Fibroblast of the aortic adventitia (primary cell): Measurements from ENCODE around the gene ZNF654. TPM values are rescaled to one million over a fixed set of nuclear protein-coding genes. Genes with fewer than 3 reads are reported as not detected.

ENCODE experiments used
- DNase-seq: peaks from one replicate; pipeline ENCODE4 v3.0.0-alpha.2; 2010; ENCODE audit warnings: low read depth
- H3K4me3 ChIP-seq: 2 replicates; pipeline ENCODE4 v1.5.1; 2011; ENCODE audit warnings: low read depth, mild to moderate bottlenecking, control low read depth, low read length, moderate library complexity
- total RNA-seq: library from RNA; depleted of rRNA; stranded (reverse); fragments of >200 nt; gene quantifications from 2 replicates; pipeline ENCODE4 v1.2.3, GENCODE V29; 2012; ENCODE audit warnings: low replicate concordance
- TF ChIP-seq, protein P1 (sequence below): IDR thresholded peaks from 2 replicates; pipeline ENCODE4 v1.5.1; 2011; ENCODE audit warnings: mild to moderate bottlenecking, low read length, control low read depth, inconsistent platforms; ENCODE audit not compliant: insufficient read depth

ZNF654 gene
- total RNA-seq, 1 donor: 19.1 TPM

GRCh38 chr3:88189361-88189810 lies 130.3 kb downstream of the ZNF654 start:
- TF ChIP-seq, protein P1, sequence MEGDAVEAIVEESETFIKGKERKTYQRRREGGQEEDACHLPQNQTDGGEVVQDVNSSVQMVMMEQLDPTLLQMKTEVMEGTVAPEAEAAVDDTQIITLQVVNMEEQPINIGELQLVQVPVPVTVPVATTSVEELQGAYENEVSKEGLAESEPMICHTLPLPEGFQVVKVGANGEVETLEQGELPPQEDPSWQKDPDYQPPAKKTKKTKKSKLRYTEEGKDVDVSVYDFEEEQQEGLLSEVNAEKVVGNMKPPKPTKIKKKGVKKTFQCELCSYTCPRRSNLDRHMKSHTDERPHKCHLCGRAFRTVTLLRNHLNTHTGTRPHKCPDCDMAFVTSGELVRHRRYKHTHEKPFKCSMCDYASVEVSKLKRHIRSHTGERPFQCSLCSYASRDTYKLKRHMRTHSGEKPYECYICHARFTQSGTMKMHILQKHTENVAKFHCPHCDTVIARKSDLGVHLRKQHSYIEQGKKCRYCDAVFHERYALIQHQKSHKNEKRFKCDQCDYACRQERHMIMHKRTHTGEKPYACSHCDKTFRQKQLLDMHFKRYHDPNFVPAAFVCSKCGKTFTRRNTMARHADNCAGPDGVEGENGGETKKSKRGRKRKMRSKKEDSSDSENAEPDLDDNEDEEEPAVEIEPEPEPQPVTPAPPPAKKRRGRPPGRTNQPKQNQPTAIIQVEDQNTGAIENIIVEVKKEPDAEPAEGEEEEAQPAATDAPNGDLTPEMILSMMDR: no peak
- DNase-seq: no peak
- peak overlapping the region; percentile 6 for H3K4me3 ChIP-seq

DNA sequence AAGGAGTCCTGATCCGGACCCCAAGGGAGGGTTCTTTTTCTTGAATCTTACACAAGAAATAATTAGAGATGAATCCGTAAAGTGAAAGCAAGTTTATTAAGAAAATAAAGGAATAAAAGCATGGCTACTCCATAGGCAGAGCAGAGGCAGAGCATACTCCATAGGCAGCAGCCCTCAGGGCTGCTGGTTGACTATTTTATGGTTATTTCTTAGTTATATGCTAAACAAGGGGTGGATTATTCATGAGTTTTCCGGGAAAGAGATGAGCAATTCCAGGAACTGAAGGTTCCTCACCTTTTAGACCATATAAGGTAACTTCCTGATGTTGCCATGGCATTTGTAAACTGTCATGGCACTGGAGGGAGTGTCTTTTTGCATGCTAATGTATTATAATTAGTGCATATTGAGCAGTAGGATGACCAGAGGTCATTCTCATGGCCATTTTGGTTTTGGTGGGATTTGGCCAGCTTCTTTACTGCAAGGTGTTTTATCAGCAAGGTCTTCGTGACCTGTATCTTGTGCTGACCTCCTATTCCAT lies 132.9 kb downstream of the ZNF654 start:
- no peak overlapping the region for H3K4me3 ChIP-seq
- TF ChIP-seq, protein P1: no peak
- DNase-seq: no peak

- TF ChIP-seq, protein P1: no peak
- no peak overlapping the region for H3K4me3 ChIP-seq
- DNase-seq: no peak
Measured at GRCh38 chr3:88192631-88193030, 133.6 kb downstream of the ZNF654 start.

Other genes with a start within 250 kb of the ZNF654 start
- 104 and 231 TPM in 2 replicates for gene CGGBP1, start 250 bp upstream of the ZNF654 start, total RNA-seq
- 17.3 and 42.4 TPM in 2 replicates for gene C3orf38, start 90.7 kb downstream of the ZNF654 start, total RNA-seq